Liver (tissue), 3 donors: ENCODE results near the gene MCTP1.

ENCODE experiments used
- EGR1 ChIP-seq, 2 donors: IDR thresholded peaks; 2 replicates each; pipeline ENCODE4 v1.6.1; 2016 to 2018; ENCODE audit warnings: antibody characterized with exemption in 2 of 2, low read depth in 2 of 2
- GABPA ChIP-seq, 2 donors: IDR thresholded peaks in 1 of 2; conservative IDR thresholded peaks in 1 of 2; 2 replicates each; pipeline ENCODE4 v1.6.1; 2016; ENCODE audit warnings: antibody characterized with exemption in 2 of 2, mild to moderate bottlenecking in 1 of 2, moderate library complexity in 1 of 2
- HNF4A ChIP-seq, 2 donors: conservative IDR thresholded peaks; 2 replicates each; pipeline ENCODE4 v1.6.1; 2016; ENCODE audit warnings: antibody characterized with exemption in 2 of 2, mild to moderate bottlenecking in 2 of 2
- RAD21 ChIP-seq, 2 donors: IDR thresholded peaks; 2 replicates each; pipeline ENCODE4 v1.6.1; 2016; ENCODE audit warnings: antibody characterized with exemption in 2 of 2, mild to moderate bottlenecking in 2 of 2
- TAF1 ChIP-seq: conservative IDR thresholded peaks from 2 replicates; pipeline ENCODE4 v1.6.1; 2016; ENCODE audit warnings: antibody characterized with exemption, mild to moderate bottlenecking
- TF ChIP-seq, protein P1 (sequence below): IDR thresholded peaks from 2 replicates; pipeline ENCODE4 v1.6.1; 2016; ENCODE audit warnings: antibody characterized with exemption
- TF ChIP-seq, protein P2 (sequence below): IDR thresholded peaks from 2 replicates; pipeline ENCODE4 v1.6.1; 2016; ENCODE audit warnings: antibody characterized with exemption
- TF ChIP-seq, protein P3 (sequence below): fragments of 150-350 bp; IDR thresholded peaks from 2 replicates; pipeline ENCODE4 v1.5.1; 2017; ENCODE audit warnings: improper control_type of control experiment, low read depth, low read length; ENCODE audit not compliant: missing input control
- TF ChIP-seq, protein P4 (sequence below): IDR thresholded peaks from 2 replicates; pipeline ENCODE4 v1.6.1; 2016; ENCODE audit warnings: antibody characterized with exemption, mild to moderate bottlenecking
- TF ChIP-seq, protein P5 (sequence below): IDR thresholded peaks from 2 replicates; pipeline ENCODE4 v1.6.1; 2016; ENCODE audit warnings: antibody characterized with exemption
- donor health status: healthy.
- donor health status: healthy.

DNA sequence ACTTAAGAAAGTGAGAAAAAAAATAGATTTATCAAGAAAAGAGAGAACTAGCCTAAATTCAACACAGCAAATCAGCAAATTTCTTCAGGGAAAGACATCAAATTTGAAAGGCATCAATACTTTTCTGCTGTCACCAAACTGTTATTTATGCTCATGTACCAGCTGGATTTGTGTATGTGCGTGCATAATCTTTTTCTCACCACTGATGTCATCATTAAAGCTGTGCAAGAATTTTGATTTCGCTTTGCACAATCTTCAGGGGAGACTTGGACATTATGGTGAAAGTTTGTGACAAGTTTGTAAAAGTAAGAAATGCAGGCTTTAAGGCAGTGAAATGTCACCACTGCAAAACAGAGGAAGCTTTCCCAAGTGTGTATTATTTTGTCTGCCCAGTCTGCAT is 451.0 kb downstream of the MCTP1 start:
- TF ChIP-seq, protein P1, sequence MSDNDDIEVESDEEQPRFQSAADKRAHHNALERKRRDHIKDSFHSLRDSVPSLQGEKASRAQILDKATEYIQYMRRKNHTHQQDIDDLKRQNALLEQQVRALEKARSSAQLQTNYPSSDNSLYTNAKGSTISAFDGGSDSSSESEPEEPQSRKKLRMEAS, result no peak
- TF ChIP-seq, protein P2, sequence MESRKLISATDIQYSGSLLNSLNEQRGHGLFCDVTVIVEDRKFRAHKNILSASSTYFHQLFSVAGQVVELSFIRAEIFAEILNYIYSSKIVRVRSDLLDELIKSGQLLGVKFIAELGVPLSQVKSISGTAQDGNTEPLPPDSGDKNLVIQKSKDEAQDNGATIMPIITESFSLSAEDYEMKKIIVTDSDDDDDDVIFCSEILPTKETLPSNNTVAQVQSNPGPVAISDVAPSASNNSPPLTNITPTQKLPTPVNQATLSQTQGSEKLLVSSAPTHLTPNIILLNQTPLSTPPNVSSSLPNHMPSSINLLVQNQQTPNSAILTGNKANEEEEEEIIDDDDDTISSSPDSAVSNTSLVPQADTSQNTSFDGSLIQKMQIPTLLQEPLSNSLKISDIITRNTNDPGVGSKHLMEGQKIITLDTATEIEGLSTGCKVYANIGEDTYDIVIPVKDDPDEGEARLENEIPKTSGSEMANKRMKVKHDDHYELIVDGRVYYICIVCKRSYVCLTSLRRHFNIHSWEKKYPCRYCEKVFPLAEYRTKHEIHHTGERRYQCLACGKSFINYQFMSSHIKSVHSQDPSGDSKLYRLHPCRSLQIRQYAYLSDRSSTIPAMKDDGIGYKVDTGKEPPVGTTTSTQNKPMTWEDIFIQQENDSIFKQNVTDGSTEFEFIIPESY, result no peak
- TF ChIP-seq, protein P3, sequence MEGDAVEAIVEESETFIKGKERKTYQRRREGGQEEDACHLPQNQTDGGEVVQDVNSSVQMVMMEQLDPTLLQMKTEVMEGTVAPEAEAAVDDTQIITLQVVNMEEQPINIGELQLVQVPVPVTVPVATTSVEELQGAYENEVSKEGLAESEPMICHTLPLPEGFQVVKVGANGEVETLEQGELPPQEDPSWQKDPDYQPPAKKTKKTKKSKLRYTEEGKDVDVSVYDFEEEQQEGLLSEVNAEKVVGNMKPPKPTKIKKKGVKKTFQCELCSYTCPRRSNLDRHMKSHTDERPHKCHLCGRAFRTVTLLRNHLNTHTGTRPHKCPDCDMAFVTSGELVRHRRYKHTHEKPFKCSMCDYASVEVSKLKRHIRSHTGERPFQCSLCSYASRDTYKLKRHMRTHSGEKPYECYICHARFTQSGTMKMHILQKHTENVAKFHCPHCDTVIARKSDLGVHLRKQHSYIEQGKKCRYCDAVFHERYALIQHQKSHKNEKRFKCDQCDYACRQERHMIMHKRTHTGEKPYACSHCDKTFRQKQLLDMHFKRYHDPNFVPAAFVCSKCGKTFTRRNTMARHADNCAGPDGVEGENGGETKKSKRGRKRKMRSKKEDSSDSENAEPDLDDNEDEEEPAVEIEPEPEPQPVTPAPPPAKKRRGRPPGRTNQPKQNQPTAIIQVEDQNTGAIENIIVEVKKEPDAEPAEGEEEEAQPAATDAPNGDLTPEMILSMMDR, result no peak
- no peak for TF ChIP-seq EGR1 (IDR thresholded peaks at IDR 0.05; ENCODE audit: low read depth in 2 of 2)
- no peak for TF ChIP-seq RAD21 (IDR thresholded peaks at IDR 0.05)
- no peak for TF ChIP-seq TAF1
- TF ChIP-seq, protein P4, sequence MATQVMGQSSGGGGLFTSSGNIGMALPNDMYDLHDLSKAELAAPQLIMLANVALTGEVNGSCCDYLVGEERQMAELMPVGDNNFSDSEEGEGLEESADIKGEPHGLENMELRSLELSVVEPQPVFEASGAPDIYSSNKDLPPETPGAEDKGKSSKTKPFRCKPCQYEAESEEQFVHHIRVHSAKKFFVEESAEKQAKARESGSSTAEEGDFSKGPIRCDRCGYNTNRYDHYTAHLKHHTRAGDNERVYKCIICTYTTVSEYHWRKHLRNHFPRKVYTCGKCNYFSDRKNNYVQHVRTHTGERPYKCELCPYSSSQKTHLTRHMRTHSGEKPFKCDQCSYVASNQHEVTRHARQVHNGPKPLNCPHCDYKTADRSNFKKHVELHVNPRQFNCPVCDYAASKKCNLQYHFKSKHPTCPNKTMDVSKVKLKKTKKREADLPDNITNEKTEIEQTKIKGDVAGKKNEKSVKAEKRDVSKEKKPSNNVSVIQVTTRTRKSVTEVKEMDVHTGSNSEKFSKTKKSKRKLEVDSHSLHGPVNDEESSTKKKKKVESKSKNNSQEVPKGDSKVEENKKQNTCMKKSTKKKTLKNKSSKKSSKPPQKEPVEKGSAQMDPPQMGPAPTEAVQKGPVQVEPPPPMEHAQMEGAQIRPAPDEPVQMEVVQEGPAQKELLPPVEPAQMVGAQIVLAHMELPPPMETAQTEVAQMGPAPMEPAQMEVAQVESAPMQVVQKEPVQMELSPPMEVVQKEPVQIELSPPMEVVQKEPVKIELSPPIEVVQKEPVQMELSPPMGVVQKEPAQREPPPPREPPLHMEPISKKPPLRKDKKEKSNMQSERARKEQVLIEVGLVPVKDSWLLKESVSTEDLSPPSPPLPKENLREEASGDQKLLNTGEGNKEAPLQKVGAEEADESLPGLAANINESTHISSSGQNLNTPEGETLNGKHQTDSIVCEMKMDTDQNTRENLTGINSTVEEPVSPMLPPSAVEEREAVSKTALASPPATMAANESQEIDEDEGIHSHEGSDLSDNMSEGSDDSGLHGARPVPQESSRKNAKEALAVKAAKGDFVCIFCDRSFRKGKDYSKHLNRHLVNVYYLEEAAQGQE, result no peak
- TF ChIP-seq, protein P5, sequence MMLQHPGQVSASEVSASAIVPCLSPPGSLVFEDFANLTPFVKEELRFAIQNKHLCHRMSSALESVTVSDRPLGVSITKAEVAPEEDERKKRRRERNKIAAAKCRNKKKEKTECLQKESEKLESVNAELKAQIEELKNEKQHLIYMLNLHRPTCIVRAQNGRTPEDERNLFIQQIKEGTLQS, result no peak
- no peak for TF ChIP-seq GABPA (IDR thresholded peaks at IDR 0.05 in 1 of 2, conservative IDR thresholded peaks at IDR 0.05 in 1 of 2)
- no peak for TF ChIP-seq HNF4A (conservative IDR thresholded peaks at IDR 0.05)
